HEK293 (cell line): Measurements from ENCODE around the gene DYNC1I1.

Experiments used
- CTCF ChIA-PET: fragments of 350-600 bp; formaldehyde crosslinking; extraction: SDS; loops from one replicate; lab custom pipeline; 2021; ENCODE audit warnings: antibody characterized with exemption; lab: Yijun Ruan, JAX
- POLR2A ChIA-PET: fragments of 300-600 bp; formaldehyde crosslinking; extraction: SDS; loops from one replicate; lab custom pipeline; 2020; ENCODE audit warnings: antibody characterized with exemption, inconsistent platforms; lab: Yijun Ruan, JAX
- H3K27ac ChIP-seq: fragments of 200-500 bp; sonication (Bioruptor generic); 2 replicates; pipeline ENCODE4 v1.5.1; 2014; ENCODE audit warnings: low read depth, low read length, control low read depth, inconsistent platforms; ENCODE audit errors: extremely low read depth
- H3K36me3 ChIP-seq, 2 experiments: fragments of 200-500 bp in 1 of 2; sonication (Bioruptor generic) in 1 of 2; 1 replicate in 1 of 2; 2 replicates in 1 of 2; pipeline ENCODE4 v1.5.1; 2014 to 2017; ENCODE audit warnings: inconsistent platforms in 2 of 2, low read length in 2 of 2; ENCODE audit not compliant: control insufficient read depth in 2 of 2, insufficient read depth in 1 of 2
- H3K4me1 ChIP-seq: fragments of 200-500 bp; sonication (Bioruptor generic); 2 replicates; pipeline ENCODE4 v1.5.1; 2014; ENCODE audit warnings: mild to moderate bottlenecking, low read length, inconsistent platforms; ENCODE audit not compliant: control insufficient read depth, insufficient read depth
- H3K4me3 ChIP-seq: 2 replicates; pipeline ENCODE4 v1.5.1; 2011; ENCODE audit warnings: low read depth, mild to moderate bottlenecking, control low read depth, low read length, moderate library complexity
- H3K9me3 ChIP-seq: fragments of 200-500 bp; sonication (Bioruptor generic); 2 replicates; pipeline ENCODE4 v1.5.1; 2014; ENCODE audit warnings: low read depth, low read length, inconsistent platforms; ENCODE audit not compliant: control insufficient read depth, insufficient read depth
- IKZF3 ChIP-seq: fragments of 450-650 bp; IDR thresholded peaks from 2 replicates; pipeline ENCODE4 v1.5.0; 2018; ENCODE audit warnings: missing biosample characterization, mild to moderate bottlenecking, missing genetic modification characterization, moderate library complexity
- KLF17 ChIP-seq: fragments of 450-650 bp; formaldehyde crosslinking; IDR thresholded peaks from 2 replicates; pipeline ENCODE4 v1.5.1; 2016; ENCODE audit warnings: missing biosample characterization, missing genetic modification characterization
- OSR2 ChIP-seq: fragments of 450-650 bp; formaldehyde crosslinking; IDR thresholded peaks from 2 replicates; pipeline ENCODE4 v1.5.1; 2016; ENCODE audit warnings: missing biosample characterization, missing genetic modification characterization
- PRDM4 ChIP-seq: fragments of 450-650 bp; formaldehyde crosslinking; IDR thresholded peaks from 2 replicates; pipeline ENCODE4 v1.5.1; 2017; ENCODE audit warnings: missing biosample characterization, missing genetic modification characterization
- ZBTB8A ChIP-seq: fragments of 450-650 bp; formaldehyde crosslinking; IDR thresholded peaks from 2 replicates; pipeline ENCODE4 v1.5.1; 2016; ENCODE audit warnings: missing biosample characterization, missing genetic modification characterization
- ZFHX2 ChIP-seq: fragments of 450-650 bp; formaldehyde crosslinking; conservative IDR thresholded peaks from 2 replicates; pipeline ENCODE4 v1.5.1; 2016; ENCODE audit warnings: missing biosample characterization, missing genetic modification characterization
- ZFP69B ChIP-seq: fragments of 450-650 bp; formaldehyde crosslinking; IDR thresholded peaks from 2 replicates; pipeline ENCODE4 v1.5.1; 2016; ENCODE audit warnings: missing biosample characterization, missing genetic modification characterization
- ZIC2 ChIP-seq: fragments of 450-650 bp; formaldehyde crosslinking; IDR thresholded peaks from 2 replicates; pipeline ENCODE4 v1.5.1; 2016; ENCODE audit warnings: missing biosample characterization, missing genetic modification characterization
- ZNF121 ChIP-seq: fragments of 450-650 bp; formaldehyde crosslinking; IDR thresholded peaks from 2 replicates; pipeline ENCODE4 v1.5.1; 2016; ENCODE audit warnings: missing biosample characterization, missing genetic modification characterization
- ZNF138 ChIP-seq: fragments of 450-650 bp; formaldehyde crosslinking; IDR thresholded peaks from 2 replicates; pipeline ENCODE4 v1.5.1; 2016; ENCODE audit warnings: missing biosample characterization, missing genetic modification characterization, borderline replicate concordance
- ZNF184 ChIP-seq: fragments of 450-650 bp; IDR thresholded peaks from 2 replicates; pipeline ENCODE4 v1.5.1; 2018; ENCODE audit warnings: missing biosample characterization, mild to moderate bottlenecking, missing genetic modification characterization
- ZNF248 ChIP-seq: fragments of 450-650 bp; formaldehyde crosslinking; IDR thresholded peaks from 2 replicates; pipeline ENCODE4 v1.5.1; 2017; ENCODE audit warnings: missing biosample characterization, missing genetic modification characterization
- ZNF324 ChIP-seq: fragments of 450-650 bp; formaldehyde crosslinking; IDR thresholded peaks from 2 replicates; pipeline ENCODE4 v1.5.1; 2016; ENCODE audit warnings: missing biosample characterization, missing genetic modification characterization
- ZNF341 ChIP-seq: fragments of 450-650 bp; formaldehyde crosslinking; IDR thresholded peaks from 2 replicates; pipeline ENCODE4; 2016; ENCODE audit warnings: low read depth, missing biosample characterization, missing genetic modification characterization
- ZNF354C ChIP-seq: fragments of 450-650 bp; formaldehyde crosslinking; IDR thresholded peaks from 2 replicates; pipeline ENCODE4 v1.5.1; 2016; ENCODE audit warnings: missing biosample characterization, missing genetic modification characterization, low read depth, borderline replicate concordance
- ZNF416 ChIP-seq: fragments of 450-650 bp; formaldehyde crosslinking; IDR thresholded peaks from 2 replicates; pipeline ENCODE4 v1.5.1; 2016; ENCODE audit warnings: missing biosample characterization, missing genetic modification characterization
- ZNF473 ChIP-seq: fragments of 450-650 bp; formaldehyde crosslinking; IDR thresholded peaks from 2 replicates; pipeline ENCODE4 v1.5.1; 2017; ENCODE audit warnings: missing biosample characterization, missing genetic modification characterization
- ZNF510 ChIP-seq: fragments of 450-650 bp; formaldehyde crosslinking; IDR thresholded peaks from 2 replicates; pipeline ENCODE4 v1.5.1; 2018; ENCODE audit warnings: mild to moderate bottlenecking, missing genetic modification characterization, missing biosample characterization; ENCODE audit not compliant: insufficient replicate concordance
- ZNF549 ChIP-seq: fragments of 450-650 bp; IDR thresholded peaks from 2 replicates; pipeline ENCODE4 v1.5.1; 2018; ENCODE audit warnings: missing biosample characterization, missing genetic modification characterization, mild to moderate bottlenecking, inconsistent platforms, moderate library complexity
- ZNF629 ChIP-seq: fragments of 450-650 bp; formaldehyde crosslinking; IDR thresholded peaks from 2 replicates; pipeline ENCODE4 v1.5.1; 2017; ENCODE audit warnings: missing biosample characterization, missing genetic modification characterization
- ZNF654 ChIP-seq: fragments of 450-650 bp; formaldehyde crosslinking; IDR thresholded peaks from 2 replicates; pipeline ENCODE4 v1.5.1; 2016; ENCODE audit warnings: low read depth, missing biosample characterization, missing genetic modification characterization
- ZNF830 ChIP-seq: fragments of 450-650 bp; IDR thresholded peaks from 2 replicates; pipeline ENCODE4 v1.5.0; 2018; ENCODE audit warnings: missing biosample characterization, missing genetic modification characterization, low read depth, mild to moderate bottlenecking, moderate library complexity
- ZSCAN18 ChIP-seq: fragments of 450-650 bp; formaldehyde crosslinking; IDR thresholded peaks from 2 replicates; pipeline ENCODE4 v1.5.1; 2016; ENCODE audit warnings: missing biosample characterization, missing genetic modification characterization

The DYNC1I1 gene

GRCh38 chr7:96033009-96033598 lies 260.8 kb downstream of the DYNC1I1 start (continued):
- TF ChIP-seq ZSCAN18 (tag by site-specific recombination), result no peak
- TF ChIP-seq OSR2 (tag by site-specific recombination), result no peak
- no peak for TF ChIP-seq ZNF549 (tag by site-specific recombination)
- TF ChIP-seq ZNF654 (tag by site-specific recombination), result no peak

DNA sequence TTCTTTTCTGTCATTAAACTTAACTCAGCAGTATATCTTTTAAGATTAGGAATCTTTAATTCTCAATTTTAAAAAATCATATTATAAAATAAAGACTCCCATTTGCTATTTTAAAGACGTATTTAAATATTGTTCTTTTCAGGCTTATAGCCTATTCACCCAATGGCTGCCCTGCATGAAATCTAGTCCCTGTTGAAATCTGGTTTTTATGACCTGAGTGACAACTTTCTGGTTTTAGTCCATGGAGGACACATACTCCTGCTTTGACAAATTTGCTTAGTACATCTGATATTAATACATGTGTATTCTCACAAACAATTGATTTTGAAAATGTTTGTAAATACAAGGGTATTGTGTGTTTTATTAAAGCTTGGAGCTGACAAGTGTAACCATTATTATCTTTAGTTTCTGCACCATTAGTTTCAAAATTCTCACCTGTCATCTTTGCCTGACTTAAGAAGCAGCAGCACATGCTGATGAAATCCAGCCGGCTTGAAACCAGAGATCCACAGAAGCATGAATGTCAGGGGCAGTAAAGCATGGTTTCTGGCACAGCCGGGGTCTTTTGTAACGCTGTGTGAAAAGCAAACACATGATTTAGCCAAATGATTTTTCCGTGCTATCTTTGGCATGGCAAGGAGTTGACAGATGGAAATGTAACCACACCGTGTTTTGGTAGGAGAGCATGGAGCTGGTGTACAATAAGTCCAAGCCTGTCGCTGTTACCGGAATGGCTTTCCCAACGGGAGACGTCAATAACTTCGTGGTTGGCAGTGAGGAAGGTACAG lies 262.8 kb downstream of the DYNC1I1 start:
- H3K4me1 ChIP-seq, result no peaks in the 10 kb centered on the region
- POLR2A ChIA-PET, result no interaction called here
- no peak for TF ChIP-seq ZNF473
- 0 out of 2 replicates have a peak, but pooled peaks have one; percentile 26 for TF ChIP-seq OSR2 (tag by site-specific recombination)
- TF ChIP-seq ZFHX2, result no peak
- peak; percentile 64 for TF ChIP-seq ZNF341 (tag by site-specific recombination)
- TF ChIP-seq ZIC2 (tag by site-specific recombination), result peak; percentile 24; the same call in 1 of the 2 replicates
- TF ChIP-seq ZNF354C (tag by site-specific recombination), result no peak
- H3K27ac ChIP-seq, result no peak overlapping the region
- peaks cover 0 to 15% of the 10 kb centered on the region in 2 experiments; a peak in 1 of 3 replicates for H3K36me3 ChIP-seq
- H3K9me3 ChIP-seq, result no peaks in the 10 kb centered on the region
- CTCF ChIA-PET, result no interaction called here
- no peak overlapping the region for H3K4me3 ChIP-seq

DNA sequence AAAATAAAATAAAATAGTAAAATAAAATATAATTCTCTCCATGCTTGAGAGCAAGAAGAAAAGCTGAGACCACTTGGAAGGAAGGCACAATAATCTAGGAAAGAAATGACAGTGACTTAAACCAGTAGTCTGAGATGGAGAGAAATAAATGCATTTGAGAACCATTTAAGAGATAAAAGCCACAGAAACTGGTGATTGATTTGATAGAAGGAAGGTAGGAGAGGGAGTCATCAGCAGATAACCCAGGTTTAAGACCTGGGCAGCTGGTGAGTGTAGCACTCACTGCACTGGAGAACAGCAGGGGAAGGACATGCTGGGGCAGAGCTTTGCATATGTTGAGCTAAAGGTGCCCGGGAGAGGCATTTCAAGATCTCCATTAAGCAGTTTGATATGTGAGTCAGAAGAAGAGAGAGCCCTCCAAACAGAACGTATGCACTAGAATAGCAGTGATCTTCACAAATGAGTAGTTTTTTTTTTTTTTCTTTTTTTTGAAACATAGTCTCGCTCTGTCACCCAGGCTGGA lies 268.0 kb downstream of the DYNC1I1 start:
- CTCF ChIA-PET, result no interaction called here
- POLR2A ChIA-PET, result no interaction called here
- no peak overlapping the region for H3K27ac ChIP-seq
- H3K36me3 ChIP-seq, result peaks cover 0 to 7% of the 10 kb centered on the region in 2 experiments; a peak in 1 of 3 replicates
- H3K4me3 ChIP-seq, result no peak overlapping the region
- H3K4me1 ChIP-seq, result no peaks in the 10 kb centered on the region
- no peaks in the 10 kb centered on the region for H3K9me3 ChIP-seq
- no peak for TF ChIP-seq ZNF121
- TF ChIP-seq ZBTB8A (tag by site-specific recombination), result no peak
- TF ChIP-seq ZNF184 (tag by site-specific recombination), result no peak
- TF ChIP-seq KLF17 (tag by site-specific recombination), result no peak
- no peak for TF ChIP-seq ZNF324 (tag by site-specific recombination)
- TF ChIP-seq ZNF416 (tag by site-specific recombination), result no peak
- no peak for TF ChIP-seq ZNF510 (tag by site-specific recombination)
- TF ChIP-seq ZNF629 (tag by site-specific recombination), result no peak
- TF ChIP-seq, all 188 proteins: peak for 0

DNA sequence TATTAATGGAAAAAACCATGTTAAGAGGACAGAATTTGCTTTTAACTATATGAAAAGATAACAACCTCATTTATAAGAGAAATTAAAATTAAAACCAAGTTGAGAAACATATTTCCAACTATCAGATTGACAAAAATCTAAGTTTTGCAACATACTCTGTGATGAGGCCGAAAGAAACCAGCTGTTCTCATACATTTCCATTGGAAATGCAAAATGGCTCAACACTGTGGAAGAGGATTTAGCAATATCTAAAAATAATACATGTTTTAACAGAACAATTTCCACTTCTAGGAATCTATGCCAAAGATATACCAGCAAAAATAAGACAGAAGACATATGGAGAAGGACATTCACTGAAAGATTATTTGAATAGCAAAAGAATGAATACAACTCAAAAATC lies 268.8 kb downstream of the DYNC1I1 start:
- ChIA-PET POLR2A (no interaction called here), CTCF (no interaction called here)
- no peak for TF ChIP-seq ZNF138 (tag by site-specific recombination)
- no peak for TF ChIP-seq ZNF324 (tag by site-specific recombination)
- no peak for TF ChIP-seq PRDM4
- TF ChIP-seq ZFP69B, result no peak
- no peak for TF ChIP-seq ZNF510 (tag by site-specific recombination)
- TF ChIP-seq ZNF248 (tag by site-specific recombination), result no peak
- TF ChIP-seq ZNF830 (tag by site-specific recombination), result no peak
- TF ChIP-seq IKZF3, result no peak

More for the DNA sequence above, 268.8 kb downstream of the DYNC1I1 start:
- no peak overlapping the region for H3K27ac ChIP-seq
- H3K36me3 ChIP-seq, result no peaks in the 10 kb centered on the region
- no peak overlapping the region for H3K4me3 ChIP-seq
- H3K9me3 ChIP-seq, result no peaks in the 10 kb centered on the region
- no peaks in the 10 kb centered on the region for H3K4me1 ChIP-seq
